ENCODE measurements around the gene DAB1.

GRCh38 chr1:57142169-57142568 lies 281.7 kb downstream of the DAB1 start:
- TF ChIP-seq POLR2A (IDR thresholded peaks at IDR 0.05) (no peak), CTCF (IDR thresholded peaks at IDR 0.05 in 4 of 5, conservative IDR thresholded peaks at IDR 0.05 in 1 of 5) (no peak)
